ENCODE measurements around the gene ZNF175.

ZNF175 gene

GRCh38 chr19:51550848-51551672 lies 20.0 kb upstream of the ZNF175 start:
- no peak for DNase-seq

DNA sequence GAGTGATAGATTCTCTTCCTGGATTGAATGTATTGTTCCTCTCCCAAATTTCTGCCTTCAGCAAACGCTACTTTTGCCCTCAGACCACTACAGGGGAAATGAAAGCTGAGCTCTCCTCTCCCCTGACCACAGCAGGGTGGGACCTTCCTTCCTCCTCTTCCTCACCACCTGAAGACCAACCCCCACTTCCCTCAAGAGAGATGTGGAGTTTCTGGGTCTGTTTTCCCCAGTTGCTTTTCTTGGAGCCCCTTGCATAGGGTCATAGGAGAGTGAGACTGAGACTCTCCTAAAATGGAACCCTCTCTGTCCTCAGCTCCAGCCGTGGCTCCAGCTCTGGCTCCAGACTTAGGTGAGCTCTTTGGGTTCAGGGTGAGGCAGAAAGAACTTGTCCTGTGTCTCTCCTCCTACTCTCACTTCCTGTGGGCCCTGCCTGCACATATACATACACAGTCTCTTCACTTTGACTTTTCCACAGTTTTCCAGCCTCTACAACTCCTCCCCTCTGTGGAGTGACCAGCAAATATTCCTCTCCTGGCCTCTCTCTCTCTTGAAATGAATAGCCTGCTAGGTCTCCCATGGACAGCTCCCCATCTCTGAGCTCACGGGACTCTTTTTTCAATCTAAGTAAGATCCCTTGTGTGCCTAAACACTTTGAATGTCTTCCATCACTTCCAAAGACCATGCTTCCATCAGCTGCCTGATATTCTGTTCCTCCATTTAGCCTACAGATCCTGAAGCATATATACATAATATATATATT lies 19.2 kb upstream of the ZNF175 start:
- no peak for DNase-seq

DNA sequence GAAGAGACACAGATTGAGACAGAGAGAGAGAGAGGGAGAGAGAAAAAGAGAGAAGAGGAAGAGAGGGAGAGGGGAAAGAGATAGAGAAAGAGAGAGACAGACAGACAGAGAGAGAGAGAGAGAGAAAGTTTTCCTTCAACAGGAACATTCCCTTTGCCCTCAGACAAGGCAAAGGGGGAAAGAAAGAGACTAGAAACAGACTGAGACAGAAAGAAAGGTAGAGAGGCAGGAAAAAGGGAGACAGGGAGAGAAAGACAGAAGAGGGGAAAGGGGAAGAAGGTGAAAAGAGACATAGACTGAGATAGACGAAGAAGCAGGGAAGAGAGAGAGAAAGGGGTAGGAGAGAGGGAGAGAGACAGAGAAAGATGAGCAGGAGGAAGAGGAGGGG lies 18.5 kb upstream of the ZNF175 start:
- no peak for DNase-seq

DNA sequence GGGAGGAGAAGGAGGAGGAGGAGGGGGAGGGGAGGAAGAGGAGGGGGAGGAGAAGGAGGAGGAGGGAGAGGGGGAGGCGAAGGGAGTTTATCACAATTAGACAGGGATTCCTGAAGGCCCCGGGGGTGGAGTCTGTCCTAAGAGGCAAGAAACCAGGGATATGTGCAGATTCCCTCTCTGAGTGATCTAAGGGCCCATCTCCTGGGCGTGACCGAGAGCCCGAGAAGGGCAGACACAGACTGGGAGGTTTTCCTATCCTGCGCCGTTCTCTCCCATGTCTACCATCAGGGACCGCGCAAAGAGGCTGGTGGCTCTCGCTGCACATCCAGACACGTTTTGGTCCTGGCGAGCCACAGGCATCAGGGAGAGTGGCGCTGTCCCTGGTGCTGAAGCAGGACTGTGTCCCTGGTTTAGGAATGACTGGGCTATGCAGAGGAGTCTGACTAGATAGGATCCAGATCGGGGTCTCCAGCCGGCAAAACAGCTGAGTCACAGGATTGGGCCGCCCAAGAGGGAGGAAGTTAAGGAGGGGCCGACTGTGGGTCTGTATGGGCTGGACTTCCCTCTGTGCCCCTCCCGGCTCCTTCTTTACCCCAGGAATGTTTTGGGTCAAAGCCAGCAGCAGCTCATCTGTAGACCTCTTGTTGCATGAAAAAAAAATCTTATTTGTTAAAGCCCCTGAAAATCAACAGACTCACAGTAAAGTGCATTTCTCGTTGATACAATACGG lies 17.9 kb upstream of the ZNF175 start:
- peak in 1 of 2 experiments; percentile 10 for DNase-seq

- no peak for DNase-seq
Measured at GRCh38 chr19:51559240-51559639, 11.8 kb upstream of the ZNF175 start.

- no peak for DNase-seq
Measured at GRCh38 chr19:51560339-51560738, 10.7 kb upstream of the ZNF175 start.

- DNase-seq: no peak
Measured at GRCh38 chr19:51564791-51565190, 6.3 kb upstream of the ZNF175 start.

- no peak for DNase-seq
Measured at GRCh38 chr19:51565583-51565982, 5.5 kb upstream of the ZNF175 start.

GRCh38 chr19:51566489-51567100 lies 4.5 kb upstream of the ZNF175 start:
- DNase-seq: no peak

DNA sequence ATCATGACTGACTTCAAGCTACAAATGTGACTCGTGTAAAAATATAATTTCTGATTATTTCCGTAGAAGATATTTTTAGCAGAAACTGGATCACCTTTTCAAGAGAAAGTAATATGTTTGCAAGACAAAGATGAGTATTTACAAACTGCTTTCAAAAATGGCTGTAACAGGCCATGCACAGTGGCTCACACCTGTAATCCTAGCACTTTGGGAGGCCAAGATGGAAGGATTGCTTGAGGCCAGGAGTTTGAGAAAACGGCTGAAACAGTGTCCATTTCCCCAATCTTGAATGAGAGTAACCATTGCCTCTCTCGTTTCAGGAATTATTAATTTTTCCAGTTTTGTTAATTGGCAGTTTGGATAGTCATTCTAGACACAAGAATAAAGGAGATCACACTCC lies 3.5 kb upstream of the ZNF175 start:
- DNase-seq: no peak

DNA sequence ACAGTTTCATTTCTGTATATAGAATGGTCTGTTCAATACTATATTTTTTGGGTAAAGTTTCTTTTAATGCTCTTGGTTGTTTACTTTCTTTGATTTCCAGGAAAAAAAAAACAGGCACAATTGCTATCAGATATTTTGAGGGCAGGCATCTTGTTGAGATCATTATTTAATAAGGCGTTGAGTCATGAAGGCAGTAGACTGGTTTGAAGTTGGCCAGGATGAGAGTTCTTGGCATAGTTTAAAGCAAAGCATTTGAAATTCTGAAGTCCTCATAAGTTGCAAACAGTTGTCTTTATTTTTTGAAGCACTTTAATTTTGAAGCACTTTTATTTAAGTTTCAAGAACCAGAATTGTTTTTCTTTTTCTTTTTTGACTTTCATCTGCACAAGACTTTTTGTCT lies 2.6 kb upstream of the ZNF175 start:
- DNase-seq: no peak

- DNase-seq: no peak
Measured at GRCh38 chr19:51571599-51571998, 516 bp downstream of the ZNF175 start.

DNA sequence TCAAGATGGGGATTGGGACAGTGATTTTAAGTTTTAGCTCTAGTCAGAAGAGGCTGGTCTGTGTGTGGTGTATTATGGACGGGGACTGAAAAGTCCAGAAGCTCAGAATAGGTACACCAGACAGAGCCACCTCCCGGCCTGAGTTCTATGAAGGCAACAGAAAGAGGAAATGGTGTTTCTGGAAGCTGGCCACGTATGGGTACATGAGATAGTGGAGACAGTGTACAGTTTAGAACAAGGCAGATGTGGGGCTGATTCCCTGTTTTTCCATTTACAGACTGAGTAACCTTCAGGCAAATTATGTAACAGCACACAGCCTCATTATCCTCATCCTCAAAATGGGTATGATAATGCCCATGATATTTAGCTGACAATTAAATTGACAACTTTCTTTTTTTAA lies 1.3 kb downstream of the ZNF175 start:
- DNase-seq: no peak

DNA sequence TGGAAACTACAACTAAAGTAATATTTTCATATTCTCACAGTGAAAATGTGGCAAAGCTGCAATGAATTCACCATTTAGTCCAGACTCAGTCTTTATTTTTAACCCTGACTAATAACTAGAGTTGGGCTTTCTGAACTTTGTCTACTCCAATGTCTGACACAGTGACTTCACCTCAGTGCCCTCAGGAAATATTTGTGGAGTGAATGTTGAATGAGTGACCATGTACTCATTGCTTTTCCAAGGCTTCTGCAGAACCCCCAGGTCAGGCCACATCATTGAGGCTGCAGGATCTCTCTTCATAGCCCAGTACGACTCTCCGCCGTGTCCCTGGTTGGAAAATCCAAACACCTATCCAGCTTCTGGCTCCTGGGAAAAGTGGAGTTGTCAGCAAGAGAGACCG lies 1.8 kb downstream of the ZNF175 start:
- no peak for DNase-seq

DNA sequence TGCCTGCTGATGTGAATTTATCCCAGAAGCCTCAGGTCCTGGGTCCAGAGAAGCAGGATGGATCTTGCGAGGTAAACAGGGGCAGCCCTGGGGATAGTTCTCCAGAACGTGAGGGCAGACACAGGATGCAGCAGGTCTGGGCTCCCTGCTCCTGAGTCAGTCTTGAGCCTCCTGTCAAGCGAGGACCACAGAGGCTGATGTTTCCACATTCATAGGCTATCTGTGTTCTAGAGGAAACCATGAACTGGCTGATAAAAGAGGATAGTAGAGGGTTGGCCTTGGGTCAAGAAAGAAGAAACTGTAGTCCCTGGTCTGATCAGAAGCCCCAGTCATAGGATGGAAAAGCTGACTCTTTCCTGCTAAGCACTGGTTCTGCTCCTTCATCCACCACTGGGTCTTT lies 2.2 kb downstream of the ZNF175 start:
- no peak for DNase-seq

GRCh38 chr19:51576850-51577249 lies 5.8 kb downstream of the ZNF175 start:
- no peak for DNase-seq

DNA sequence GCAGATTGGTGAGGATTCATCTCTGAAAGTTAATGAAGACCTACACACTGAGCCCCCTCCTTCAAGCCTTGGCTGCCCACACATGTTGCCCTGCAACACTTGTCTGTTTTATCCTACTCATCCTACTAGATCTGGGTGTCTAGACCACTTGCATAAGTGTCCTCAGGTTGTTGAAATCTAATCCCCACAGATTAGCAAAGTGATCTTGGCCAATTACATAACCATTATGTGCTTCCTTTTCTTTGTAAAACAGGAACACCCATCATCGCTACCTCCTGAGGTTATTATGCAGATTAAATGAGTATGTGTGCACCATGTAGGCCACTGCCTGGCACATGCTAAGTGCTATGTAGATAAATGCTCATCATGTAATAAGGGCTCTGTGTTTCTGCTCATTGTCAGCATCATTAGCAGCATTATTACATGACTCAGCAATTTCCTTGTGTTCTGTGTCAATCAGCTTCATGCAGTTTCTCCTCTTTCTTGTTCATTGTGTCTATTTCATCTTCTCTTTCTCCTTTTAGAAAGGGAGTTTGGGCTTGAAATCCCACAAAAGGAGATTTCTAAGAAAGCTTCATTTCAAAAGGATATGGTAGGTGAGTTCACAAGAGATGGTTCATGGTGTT lies 15.1 kb downstream of the ZNF175 start:
- DNase-seq: no peak

DNA sequence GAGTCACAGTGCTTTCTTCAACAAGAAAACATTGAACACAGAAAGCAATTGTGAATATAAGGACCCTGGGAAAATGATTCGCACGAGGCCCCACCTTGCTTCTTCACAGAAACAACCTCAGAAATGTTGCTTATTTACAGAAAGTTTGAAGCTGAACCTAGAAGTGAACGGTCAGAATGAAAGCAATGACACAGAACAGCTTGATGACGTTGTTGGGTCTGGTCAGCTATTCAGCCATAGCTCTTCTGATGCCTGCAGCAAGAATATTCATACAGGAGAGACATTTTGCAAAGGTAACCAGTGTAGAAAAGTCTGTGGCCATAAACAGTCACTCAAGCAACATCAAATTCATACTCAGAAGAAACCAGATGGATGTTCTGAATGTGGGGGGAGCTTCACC lies 15.7 kb downstream of the ZNF175 start:
- DNase-seq: no peak

DNA sequence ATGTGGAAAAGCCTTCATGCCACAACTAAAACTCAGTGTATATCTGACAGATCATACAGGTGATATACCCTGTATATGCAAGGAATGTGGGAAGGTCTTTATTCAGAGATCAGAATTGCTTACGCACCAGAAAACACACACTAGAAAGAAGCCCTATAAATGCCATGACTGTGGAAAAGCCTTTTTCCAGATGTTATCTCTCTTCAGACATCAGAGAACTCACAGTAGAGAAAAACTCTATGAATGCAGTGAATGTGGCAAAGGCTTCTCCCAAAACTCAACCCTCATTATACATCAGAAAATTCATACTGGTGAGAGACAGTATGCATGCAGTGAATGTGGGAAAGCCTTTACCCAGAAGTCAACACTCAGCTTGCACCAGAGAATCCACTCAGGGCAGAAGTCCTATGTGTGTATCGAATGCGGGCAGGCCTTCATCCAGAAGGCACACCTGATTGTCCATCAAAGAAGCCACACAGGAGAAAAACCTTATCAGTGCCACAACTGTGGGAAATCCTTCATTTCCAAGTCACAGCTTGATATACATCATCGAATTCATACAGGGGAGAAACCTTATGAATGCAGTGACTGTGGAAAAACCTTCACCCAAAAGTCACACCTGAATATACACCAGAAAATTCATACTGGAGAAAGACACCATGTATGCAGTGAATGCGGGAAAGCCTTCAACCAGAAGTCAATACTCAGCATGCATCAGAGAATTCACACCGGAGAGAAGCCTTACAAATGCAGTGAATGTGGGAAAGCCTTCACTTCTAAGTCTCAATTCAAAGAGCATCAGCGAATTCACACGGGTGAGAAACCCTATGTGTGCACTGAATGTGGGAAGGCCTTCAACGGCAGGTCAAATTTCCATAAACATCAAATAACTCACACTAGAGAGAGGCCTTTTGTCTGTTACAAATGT lies 16.4 kb downstream of the ZNF175 start:
- no peak for DNase-seq

DNA sequence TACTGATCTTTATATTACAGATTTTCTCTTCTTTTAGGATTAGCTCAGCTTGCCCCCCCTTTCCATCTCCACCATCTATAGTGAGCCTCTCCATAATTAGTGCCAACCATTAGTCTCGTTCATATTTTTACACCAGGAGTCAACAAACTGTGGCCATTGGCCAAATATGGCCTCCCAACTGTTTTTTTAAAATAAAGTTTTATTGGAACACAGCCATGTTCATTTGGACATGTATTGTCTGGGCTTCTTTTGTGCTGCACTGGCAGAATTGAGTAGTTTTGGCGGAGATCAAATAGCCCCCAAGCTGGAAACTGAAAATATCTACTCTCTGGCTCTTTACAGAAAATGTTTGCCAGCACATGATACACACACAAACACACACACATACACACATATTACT lies 18.4 kb downstream of the ZNF175 start:
- no peak for DNase-seq

DNA sequence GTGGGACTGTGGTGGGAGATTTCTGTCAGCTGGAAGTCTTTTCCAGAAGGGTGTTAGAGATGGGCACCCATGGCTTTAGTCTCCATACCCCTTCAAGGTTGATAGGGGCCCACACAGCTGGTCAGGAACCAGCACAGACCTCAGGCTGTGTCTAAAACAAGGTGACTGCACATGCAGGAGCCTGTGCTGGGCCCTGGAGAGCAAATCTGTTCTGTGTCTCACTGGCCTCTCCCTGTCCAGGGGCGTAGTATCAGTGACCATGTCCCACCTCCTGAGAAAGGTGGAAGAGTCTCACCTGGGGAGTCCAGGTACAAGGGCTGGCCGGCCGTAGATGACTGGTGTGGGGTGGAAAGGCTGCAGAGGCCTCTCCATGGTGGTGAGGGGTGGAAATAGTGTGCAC lies 19.4 kb downstream of the ZNF175 start:
- DNase-seq: no peak

GRCh38 chr19:51592521-51592920 lies 21.4 kb downstream of the ZNF175 start:
- DNase-seq: no peak

Measured in NCI-H446 (cell line).